OCI-LY7 (cell line): ENCODE results near the gene SPOPL.

Source experiments
- CTCF ChIP-seq: fragments of 200-600 bp; sonication (generic); conservative IDR thresholded peaks from 2 replicates; pipeline ENCODE4 v1.5.1; 2014; ENCODE audit warnings: mild to moderate bottlenecking, antibody characterized with exemption, low read length, moderate library complexity, mixed read lengths
- EZH2phosphoT487 ChIP-seq: fragments of 200-600 bp; sonication (generic); IDR thresholded peaks from 2 replicates; pipeline ENCODE4 v1.6.1; 2018; ENCODE audit warnings: low read depth, borderline replicate concordance, mild to moderate bottlenecking, mixed run types, antibody characterized with exemption, low read length, moderate library complexity, mixed read lengths

- TF ChIP-seq CTCF (no peak), EZH2phosphoT487 (no peak)
These were observed 13.5 kb downstream of the SPOPL start for GRCh38 chr2:138515092-138515491.
